HG03045 (cell line): Measurements from ENCODE around the gene CAMK2D.
"Not testable (repeated sequence)": the region's sequence is repeated elsewhere in the genome, so short reads cannot be mapped to it uniquely, and the experiment has no call there.

Source experiments
- ATAC-seq: cut with Tn5 transposase; IDR thresholded peaks from one replicate; pipeline ENCODE4 v1.9.1; 2021; ENCODE audit warnings: mild to moderate bottlenecking, moderate library complexity; ENCODE audit not compliant: unreplicated experiment

The CAMK2D gene

GRCh38 chr4:113733685-113734084 is 27.9 kb downstream of the CAMK2D start:
- no peak for ATAC-seq

- ATAC-seq: no peak
Measured at GRCh38 chr4:113732967-113733527, 28.5 kb downstream of the CAMK2D start.

DNA sequence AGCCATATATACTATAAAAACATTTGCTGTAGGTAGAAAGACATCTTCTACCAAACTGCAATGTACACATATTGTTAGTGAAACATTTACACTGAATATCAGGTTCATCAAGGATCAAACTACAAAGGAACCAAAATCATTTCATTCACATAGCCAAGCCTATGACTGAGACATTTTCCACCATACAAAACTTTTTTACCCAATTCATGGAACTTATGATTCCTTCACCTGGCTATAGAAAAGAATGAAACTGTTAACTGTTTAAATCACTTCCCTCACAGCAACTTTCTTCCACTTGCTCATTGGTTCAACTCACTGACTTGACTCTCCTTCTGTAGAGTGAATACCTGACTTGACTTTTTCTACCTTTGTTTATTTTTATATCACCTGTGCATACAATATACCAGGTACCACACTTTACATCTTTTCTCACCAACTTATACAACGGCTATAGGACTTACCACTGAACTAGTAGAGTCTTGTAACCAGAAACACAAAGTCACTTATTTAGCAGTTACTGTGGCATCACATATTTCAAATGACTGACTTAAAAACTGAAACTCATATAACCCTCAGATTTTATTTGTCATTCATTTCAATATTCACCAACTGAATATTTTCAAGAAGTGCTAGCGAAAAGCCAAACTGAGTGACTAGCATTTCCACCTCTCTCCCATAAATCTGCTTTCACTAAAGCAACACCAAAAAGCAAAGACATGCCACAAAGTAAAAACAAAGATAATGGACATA is 30.9 kb downstream of the CAMK2D start:
- no peak for ATAC-seq

DNA sequence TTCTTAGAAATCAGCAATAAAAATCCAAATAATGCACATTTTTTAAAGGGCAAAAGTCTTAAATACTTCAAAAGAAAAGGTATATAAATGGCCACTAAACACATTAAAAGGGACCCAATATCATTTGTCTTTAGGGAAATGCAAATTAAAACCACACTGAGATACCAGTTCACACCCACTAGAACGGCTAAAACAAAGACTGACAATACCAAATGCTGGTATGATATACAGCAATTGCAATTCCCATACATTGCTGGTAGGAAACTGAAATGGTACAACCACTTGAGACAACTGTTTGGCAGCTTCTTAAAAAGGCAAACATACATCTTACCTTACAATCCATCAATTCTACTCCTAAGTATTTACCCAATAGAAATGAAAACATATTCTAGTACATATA is 33.7 kb downstream of the CAMK2D start:
- no peak for ATAC-seq

- ATAC-seq: no peak
Measured at GRCh38 chr4:113725963-113726362, 35.6 kb downstream of the CAMK2D start.

GRCh38 chr4:113718252-113718651 is 43.3 kb downstream of the CAMK2D start:
- ATAC-seq: no peak

DNA sequence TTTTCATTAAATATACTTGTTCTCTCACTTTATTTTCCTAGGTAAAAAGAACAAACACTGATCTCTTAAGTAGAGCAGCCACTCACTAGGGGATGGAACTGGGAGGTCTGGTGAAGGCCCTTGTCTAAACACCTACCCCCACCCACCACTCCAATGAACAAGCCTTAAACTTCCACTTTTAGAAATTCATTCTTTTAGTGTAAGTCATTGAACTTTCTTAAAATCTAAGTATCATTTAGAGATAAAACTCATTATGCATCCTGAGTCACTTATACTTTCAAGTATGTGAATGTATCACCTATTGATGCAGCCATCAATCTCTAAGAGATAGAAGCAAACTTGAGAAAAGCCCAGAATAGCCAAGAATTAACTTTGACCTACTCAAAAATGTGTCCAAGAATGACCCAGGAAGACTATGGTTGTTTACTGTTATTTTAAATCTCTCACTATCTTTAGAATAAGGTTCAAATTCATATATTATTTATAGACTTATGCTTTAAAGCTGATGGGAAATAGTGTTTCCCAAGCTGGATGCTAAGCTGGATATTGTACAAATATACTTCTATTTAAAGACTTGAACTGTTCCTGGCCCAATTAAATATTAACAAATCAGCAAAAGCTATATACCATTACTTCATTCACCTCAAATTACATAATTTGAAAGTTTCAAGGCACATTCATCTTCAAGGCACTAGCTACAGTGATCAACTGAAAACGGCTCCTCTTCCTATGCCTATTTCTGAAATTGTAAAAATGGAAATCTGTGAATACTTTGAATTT is 49.5 kb downstream of the CAMK2D start:
- no peak for ATAC-seq

DNA sequence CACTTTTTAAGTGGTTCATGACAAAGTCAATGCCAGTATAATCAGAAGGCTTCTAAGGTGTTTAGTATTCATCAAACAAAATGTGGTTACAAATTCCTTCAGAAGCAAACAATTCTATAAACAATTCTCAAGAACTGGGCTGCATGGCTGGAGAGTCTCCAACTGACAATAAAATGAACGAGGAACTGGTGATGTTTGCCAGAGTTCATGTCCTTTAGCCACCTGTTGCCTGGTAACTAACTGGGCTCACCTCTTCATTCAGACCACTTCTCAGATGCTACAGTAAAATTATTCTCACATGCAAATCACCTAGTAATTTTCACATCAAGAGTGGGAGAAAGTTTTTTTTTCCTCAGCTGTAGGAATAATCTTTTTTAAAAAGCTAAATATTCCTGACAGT is 53.3 kb downstream of the CAMK2D start:
- peak; percentile 50 for ATAC-seq

DNA sequence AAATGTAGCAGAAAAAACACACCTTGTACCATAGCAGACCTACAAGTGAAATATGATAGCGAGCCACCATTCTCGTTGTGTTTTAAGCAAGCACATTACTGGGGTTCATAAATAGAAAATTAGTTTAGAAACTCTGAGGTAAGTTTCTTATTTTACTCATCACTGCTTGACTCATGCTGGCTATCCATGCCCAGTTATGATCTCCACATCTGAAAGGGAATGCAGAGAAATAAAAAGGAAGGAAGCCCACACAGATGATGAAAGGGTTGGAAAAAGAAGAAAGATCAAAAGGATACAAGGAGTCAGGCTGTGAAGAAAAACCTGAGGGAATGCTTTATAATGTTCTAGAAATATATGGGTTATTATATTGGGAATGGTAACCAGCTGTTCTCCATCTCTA is 54.5 kb downstream of the CAMK2D start:
- ATAC-seq: no peak

DNA sequence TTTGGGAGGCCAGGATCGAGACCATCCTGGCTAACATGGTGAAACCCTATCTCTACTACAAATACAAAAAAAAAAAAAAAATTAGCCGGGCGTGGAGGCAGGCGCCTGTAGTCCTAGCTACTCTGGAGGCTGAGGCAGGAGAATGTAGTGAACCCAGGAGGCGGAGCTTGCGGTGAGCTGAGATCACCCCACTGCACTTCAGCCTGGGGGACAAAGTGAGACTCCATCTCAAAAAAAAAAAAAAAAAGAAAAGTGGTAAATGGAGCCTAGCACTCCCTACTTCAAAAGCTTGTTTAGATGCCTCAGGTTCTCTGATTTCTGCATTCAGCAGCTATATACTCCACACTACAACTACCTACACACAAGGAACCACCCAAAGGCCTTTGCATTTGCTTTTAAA is 56.4 kb downstream of the CAMK2D start:
- not testable (repeated sequence) for ATAC-seq

DNA sequence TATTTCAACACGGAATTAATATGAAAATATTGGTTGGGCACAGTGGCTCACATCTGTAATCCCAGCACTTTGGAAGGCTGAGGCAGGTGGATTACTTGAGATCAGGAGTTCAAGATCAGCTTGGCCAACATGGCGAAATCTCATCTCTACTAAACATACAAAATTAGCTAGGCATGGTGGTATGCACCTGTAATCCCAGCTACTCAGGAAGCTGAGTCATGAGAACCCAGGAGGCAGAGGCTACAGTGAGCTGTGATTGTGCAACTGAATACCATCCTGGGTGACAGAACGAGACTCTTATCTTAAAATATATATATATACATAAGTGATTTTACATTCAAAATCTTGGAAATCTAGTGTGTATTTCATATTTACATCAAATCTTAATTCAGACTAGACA is 58.9 kb downstream of the CAMK2D start:
- not testable (repeated sequence) for ATAC-seq

DNA sequence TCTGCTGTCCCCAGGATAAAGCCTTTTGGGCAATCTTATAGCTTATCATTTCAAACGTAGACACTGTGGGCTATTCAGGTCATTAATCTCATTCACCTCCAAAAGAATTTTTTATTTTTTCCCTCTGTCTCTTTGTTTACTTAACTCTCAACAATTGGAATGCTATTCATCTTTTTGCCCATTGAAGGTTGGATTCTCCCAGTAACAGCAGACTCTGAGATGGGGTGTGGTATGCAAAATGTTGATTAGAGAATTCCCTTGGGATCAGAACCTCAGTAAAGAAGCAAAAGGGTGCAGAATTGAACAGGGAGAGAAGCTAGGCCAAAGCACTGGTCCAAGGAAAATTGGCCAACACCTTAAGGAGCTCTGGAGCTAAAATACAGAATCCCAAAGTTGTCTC is 60.4 kb downstream of the CAMK2D start:
- no peak for ATAC-seq

GRCh38 chr4:113700602-113701150 is 60.9 kb downstream of the CAMK2D start:
- no peak for ATAC-seq

DNA sequence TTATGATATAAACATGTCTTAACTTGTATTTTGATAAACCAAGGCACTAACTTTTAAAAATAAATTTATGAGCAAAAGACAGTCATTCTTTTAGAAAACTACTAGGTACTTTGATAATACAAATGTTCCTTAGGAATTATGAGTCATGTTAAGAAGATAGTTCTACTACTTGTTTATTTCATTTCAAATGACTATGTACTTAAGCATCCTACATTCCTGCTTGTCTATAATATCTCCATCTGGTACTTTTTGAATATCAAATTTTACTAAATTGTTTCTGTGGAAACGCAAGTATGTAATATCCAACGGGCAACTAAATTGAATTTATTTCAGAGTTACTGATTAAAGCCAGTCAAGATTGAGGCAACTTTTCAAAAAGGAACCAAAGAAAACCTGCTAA is 61.8 kb downstream of the CAMK2D start:
- ATAC-seq: no peak

DNA sequence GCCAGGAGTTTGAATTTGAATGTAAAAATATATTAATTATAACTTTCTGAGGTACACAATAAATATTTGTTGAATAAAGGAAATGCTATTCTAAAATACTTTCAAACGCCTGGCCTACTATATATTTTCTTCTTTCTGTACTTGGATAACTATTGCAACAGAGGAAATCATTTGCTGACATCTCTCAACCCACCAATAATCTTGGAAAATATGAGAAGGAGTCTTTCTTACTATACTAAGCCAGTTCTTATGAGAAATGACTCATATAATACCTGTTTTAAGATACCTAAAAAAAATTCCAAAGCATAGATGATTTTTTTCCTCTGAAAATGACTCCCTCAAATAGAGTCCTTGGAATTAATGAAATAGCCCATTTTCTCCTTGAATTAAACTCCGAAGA is 64.1 kb downstream of the CAMK2D start:
- no peak for ATAC-seq

DNA sequence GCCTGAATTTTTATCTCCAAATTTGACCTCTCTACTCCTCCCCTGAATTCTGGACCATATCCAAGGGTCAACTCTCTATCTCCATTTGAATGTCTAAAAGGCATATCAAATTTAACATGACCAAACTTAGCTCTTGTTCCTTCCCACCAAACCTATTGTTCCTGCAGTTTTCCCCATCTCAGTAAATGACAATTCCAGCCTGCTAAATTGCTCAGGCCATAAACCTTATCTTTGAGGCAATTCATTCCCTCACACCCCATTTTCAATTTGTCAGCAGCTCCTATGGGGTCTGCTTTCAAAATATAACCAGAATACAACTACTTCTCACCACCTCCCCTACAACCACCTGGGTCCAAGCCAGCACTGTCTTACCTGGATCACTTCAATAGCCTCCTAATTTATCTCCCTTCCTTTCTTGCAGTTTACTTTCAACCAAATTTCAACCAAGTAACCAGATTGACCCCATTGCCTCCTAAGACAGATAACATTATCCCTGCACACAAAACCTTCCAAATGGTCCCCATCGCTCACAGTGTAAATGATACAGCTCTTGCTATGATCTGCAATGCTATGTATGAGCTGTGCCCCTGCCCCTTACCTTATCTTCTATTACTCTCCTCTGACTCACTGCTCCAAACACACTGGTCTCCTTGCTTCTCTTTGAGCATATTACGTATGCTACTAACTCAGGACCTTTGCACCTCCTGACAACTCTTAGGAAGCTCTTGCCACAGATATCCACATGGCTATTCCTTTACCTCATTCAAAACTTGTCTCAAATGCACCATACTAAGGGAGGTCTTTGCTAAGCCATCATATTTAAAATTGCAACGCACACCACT is 66.0 kb downstream of the CAMK2D start:
- no peak for ATAC-seq

GRCh38 chr4:113694008-113694407 is 67.5 kb downstream of the CAMK2D start:
- ATAC-seq: no peak

DNA sequence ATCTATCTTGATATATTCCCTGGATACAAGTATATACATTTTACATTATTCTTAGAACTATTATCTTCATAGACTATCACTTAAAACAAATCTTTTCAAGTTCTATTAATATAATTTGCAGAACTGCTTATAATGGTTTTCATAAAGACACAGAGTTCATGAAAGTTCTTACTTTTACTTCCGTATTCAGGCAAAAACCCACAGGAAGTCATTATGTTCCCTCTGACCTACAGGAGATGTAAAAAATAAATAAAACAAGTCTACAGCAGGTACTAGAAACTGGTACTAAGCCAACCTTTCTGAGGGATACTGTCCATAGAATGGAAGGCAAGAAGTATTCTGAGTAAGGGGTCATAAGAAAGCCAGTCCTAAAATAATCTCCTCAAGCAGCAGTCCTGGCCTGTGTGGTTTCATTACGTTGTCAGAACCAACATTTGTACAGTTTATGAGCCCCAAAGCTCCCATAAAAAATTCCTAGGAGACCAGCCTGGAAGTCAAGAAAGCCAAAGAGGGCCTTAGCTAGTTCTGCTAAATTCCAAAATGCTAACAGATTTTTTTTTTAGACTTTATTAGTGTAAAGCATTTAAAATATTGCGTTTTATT is 68.6 kb downstream of the CAMK2D start:
- peak; percentile 61 for ATAC-seq

- ATAC-seq: no peak
Measured at GRCh38 chr4:113691676-113692075, 69.9 kb downstream of the CAMK2D start.

- ATAC-seq: no peak
Measured at GRCh38 chr4:113689394-113689793, 72.1 kb downstream of the CAMK2D start.
